Activated CD4-positive, alpha-beta T cell treated with anti-CD3 and anti-CD28 coated beads for 36 hours (primary cell): ENCODE measurements around the gene MSH2. TPM values are rescaled to one million over a fixed set of nuclear protein-coding genes. Genes with fewer than 3 reads are reported as not detected.
"Not testable (repeated sequence)": the region's sequence is repeated elsewhere in the genome, so short reads cannot be mapped to it uniquely, and the experiment has no call there.

ENCODE experiments used
- ATAC-seq: fragments of 200-7000 bp; cut with Tn5 transposase; one replicate; pipeline ENCODE4 v1.10.0; 2021; ENCODE audit warnings: mild to moderate bottlenecking, moderate library complexity
- CTCF ChIA-PET: fragments of 350-600 bp; sonication (Branson Sonifier 250); formaldehyde crosslinking; loops from one replicate; lab custom pipeline; 2021; ENCODE audit warnings: antibody characterized with exemption; lab: Charles Lee
- POLR2A ChIA-PET: fragments of 350-600 bp; sonication (Branson Sonifier 250); formaldehyde crosslinking; loops from one replicate; lab custom pipeline; 2021; ENCODE audit warnings: antibody characterized with exemption, inconsistent platforms; lab: Charles Lee
- DNase-seq: peaks from one replicate; pipeline ENCODE4 v3.0.0-alpha.2; 2020
- H3K27ac Mint-ChIP-seq: one replicate; pipeline ENCODE4 v1.8.0; 2021; ENCODE audit warnings: mixed read lengths
- H3K27me3 Mint-ChIP-seq: one replicate; pipeline ENCODE4 v1.8.0; 2021; ENCODE audit warnings: mixed read lengths
- H3K36me3 Mint-ChIP-seq: one replicate; pipeline ENCODE4 v1.8.0; 2021; ENCODE audit warnings: low read depth, mixed read lengths
- H3K4me1 Mint-ChIP-seq: one replicate; pipeline ENCODE4 v1.8.0; 2021; ENCODE audit warnings: mixed read lengths
- H3K4me3 Mint-ChIP-seq: one replicate; pipeline ENCODE4 v1.8.0; 2021; ENCODE audit warnings: mild to moderate bottlenecking, moderate library complexity, mixed read lengths
- H3K9me3 Mint-ChIP-seq: one replicate; pipeline ENCODE4 v1.8.0; 2021; ENCODE audit warnings: low read depth, mixed read lengths
- intact Hi-C, 2 experiments: fragments of 100-400 bp; cut with DNase I in 1 of 2; cut with micrococcal nuclease in 1 of 2; formaldehyde crosslinking; loops; one replicate each; pipeline versions ENCODE4 v1.14.2 to v1.15.1; 2022 to 2024; cut with DNase I, micrococcal nuclease
- total RNA-seq, 2 experiments: library from RNA; stranded (reverse); gene quantifications; one replicate each; pipeline ENCODE4 v1.2.3, GENCODE V29; 2021

The MSH2 gene
- total RNA-seq, 2 experiments from 2014 or later, result 61.0 to 65.2 TPM

- ATAC-seq (no peak), DNase-seq (no peak)
- Mint-ChIP-seq H3K4me3 (no peak overlapping the region), H3K4me1 (no peaks in the 10 kb centered on the region), H3K36me3 (peaks cover 3% of the 10 kb centered on the region), H3K27ac (no peak overlapping the region), H3K9me3 (peaks cover 4% of the 10 kb centered on the region), H3K27me3 (no peaks in the 10 kb centered on the region)
- intact Hi-C loops, result no loop called here
- ChIA-PET POLR2A (interaction anchor here (0.6 kb wide), 1 partner anchor 43 kb away, joined by 3 read pairs; no protein-coding TSS in a partner anchor), CTCF (no interaction called here)
Observed at GRCh38 chr2:47494267-47495130, 91.5 kb downstream of the MSH2 start.

- DNase-seq (no peak), ATAC-seq (no peak)
- H3K4me1 Mint-ChIP-seq, result peaks cover 7% of the 10 kb centered on the region
- H3K4me3 Mint-ChIP-seq, result no peak overlapping the region
- peaks cover 11% of the 10 kb centered on the region for H3K36me3 Mint-ChIP-seq
- ChIA-PET POLR2A (no interaction called here), CTCF (interaction anchor here (0.7 to 1.2 kb wide), 2 partner anchors 13 to 144 kb away, joined by 3 to 4 read pairs; no protein-coding TSS in a partner anchor)
- H3K27ac Mint-ChIP-seq, result no peak overlapping the region
- H3K9me3 Mint-ChIP-seq, result peaks cover 9% of the 10 kb centered on the region
- intact Hi-C loops, result no loop called here
- H3K27me3 Mint-ChIP-seq, result no peaks in the 10 kb centered on the region
Observed at GRCh38 chr2:47497843-47498460, 95.0 kb downstream of the MSH2 start.

GRCh38 chr2:47499093-47499492, 96.1 kb downstream of the MSH2 start:
- CTCF ChIA-PET, result interaction anchor here (0.8 to 1.2 kb wide), 2 partner anchors 14 to 22 kb away, joined by 3 to 4 read pairs; no protein-coding TSS in a partner anchor
- intact Hi-C loops, result no loop called here
- POLR2A ChIA-PET, result interaction anchor here (0.6 kb wide), 1 partner anchor 1204 kb away, joined by 5 read pairs; no protein-coding TSS in a partner anchor

GRCh38 chr2:47499621-47500309, 96.8 kb downstream of the MSH2 start:
- H3K27ac Mint-ChIP-seq, result no peak overlapping the region
- H3K4me1 Mint-ChIP-seq, result peaks cover 7% of the 10 kb centered on the region
- CTCF ChIA-PET, result no interaction called here
- no peak overlapping the region for H3K4me3 Mint-ChIP-seq
- no peak for ATAC-seq
- intact Hi-C loops, result no loop called here
- DNase-seq, result no peak
- no peaks in the 10 kb centered on the region for H3K27me3 Mint-ChIP-seq
- POLR2A ChIA-PET, result interaction anchor here (0.6 kb wide), 1 partner anchor 1205 kb away, joined by 5 read pairs; no protein-coding TSS in a partner anchor
- H3K36me3 Mint-ChIP-seq, result peaks cover 13% of the 10 kb centered on the region
- H3K9me3 Mint-ChIP-seq, result peaks cover 14% of the 10 kb centered on the region

More at GRCh38 chr2:47499093-47499492, 96.1 kb downstream of the MSH2 start:
- Mint-ChIP-seq H3K36me3 (peaks cover 11% of the 10 kb centered on the region), H3K27ac (no peak overlapping the region), H3K9me3 (peaks cover 9% of the 10 kb centered on the region), H3K4me3 (no peak overlapping the region), H3K27me3 (no peaks in the 10 kb centered on the region), H3K4me1 (peaks cover 7% of the 10 kb centered on the region)
- no peak for DNase-seq
- no peak for ATAC-seq

GRCh38 chr2:47501374-47502200, 98.6 kb downstream of the MSH2 start:
- intact Hi-C loops, result no loop called here
- Mint-ChIP-seq H3K36me3 (peaks cover 13% of the 10 kb centered on the region), H3K27me3 (no peaks in the 10 kb centered on the region), H3K4me1 (peaks cover 7% of the 10 kb centered on the region), H3K9me3 (peaks cover 21% of the 10 kb centered on the region), H3K4me3 (no peak overlapping the region), H3K27ac (peak overlapping the region; percentile 60)
- DNase-seq (peak; percentile 20), ATAC-seq (peak; percentile 57)
- ChIA-PET POLR2A (no interaction called here), CTCF (interaction anchor here (0.5 kb wide), 1 partner anchor 27 kb away, joined by 3 read pairs; no protein-coding TSS in a partner anchor)

- POLR2A ChIA-PET, H3K4me1 Mint-ChIP-seq, CTCF ChIA-PET, ATAC-seq, H3K27ac Mint-ChIP-seq, H3K4me3 Mint-ChIP-seq, intact Hi-C loops, H3K27me3 Mint-ChIP-seq, DNase-seq: not testable (repeated sequence)
- Mint-ChIP-seq H3K9me3 (peaks cover 21% of the 10 kb centered on the region), H3K36me3 (peaks cover 13% of the 10 kb centered on the region)
Observed at GRCh38 chr2:47502498-47502897, 99.5 kb downstream of the MSH2 start.

GRCh38 chr2:47503481-47504070, 100.6 kb downstream of the MSH2 start:
- no peak for DNase-seq
- no peaks in the 10 kb centered on the region for H3K27me3 Mint-ChIP-seq
- ATAC-seq, result no peak
- no peak overlapping the region for H3K27ac Mint-ChIP-seq
- ChIA-PET POLR2A (no interaction called here), CTCF (no interaction called here)
- H3K4me3 Mint-ChIP-seq, result no peak overlapping the region
- intact Hi-C loops, result no loop called here
- H3K36me3 Mint-ChIP-seq, result peaks cover 13% of the 10 kb centered on the region
- H3K4me1 Mint-ChIP-seq, result peaks cover 7% of the 10 kb centered on the region
- peaks cover 21% of the 10 kb centered on the region for H3K9me3 Mint-ChIP-seq

GRCh38 chr2:47504174-47504810, 101.3 kb downstream of the MSH2 start:
- Mint-ChIP-seq H3K4me3 (no peak overlapping the region), H3K27ac (no peak overlapping the region), H3K27me3 (no peaks in the 10 kb centered on the region), H3K4me1 (peaks cover 8% of the 10 kb centered on the region), H3K9me3 (peaks cover 19% of the 10 kb centered on the region), H3K36me3 (peaks cover 11% of the 10 kb centered on the region)
- intact Hi-C loops, result no loop called here
- ChIA-PET POLR2A (interaction anchor here (0.6 kb wide), 1 partner anchor 20 kb away, joined by 4 read pairs; no protein-coding TSS in a partner anchor), CTCF (no interaction called here)
- ATAC-seq, result no peak
- no peak for DNase-seq

- ChIA-PET POLR2A (no interaction called here), CTCF (no interaction called here)
Observed at GRCh38 chr2:47506024-47506423, 103.1 kb downstream of the MSH2 start.

GRCh38 chr2:47506436-47506835, 103.5 kb downstream of the MSH2 start:
- Mint-ChIP-seq H3K27me3 (no peaks in the 10 kb centered on the region), H3K9me3 (peaks cover 12% of the 10 kb centered on the region), H3K36me3 (peaks cover 2% of the 10 kb centered on the region), H3K4me3 (no peak overlapping the region), H3K27ac (no peak overlapping the region), H3K4me1 (peaks cover 6% of the 10 kb centered on the region)
- ChIA-PET POLR2A (no interaction called here), CTCF (no interaction called here)
- intact Hi-C loops, result no loop called here
- DNase-seq (no peak), ATAC-seq (no peak)

More at GRCh38 chr2:47506024-47506423, 103.1 kb downstream of the MSH2 start:
- DNase-seq (no peak), ATAC-seq (no peak)
- H3K27me3 Mint-ChIP-seq, result no peaks in the 10 kb centered on the region
- peaks cover 12% of the 10 kb centered on the region for H3K9me3 Mint-ChIP-seq
- peaks cover 2% of the 10 kb centered on the region for H3K36me3 Mint-ChIP-seq
- no peak overlapping the region for H3K27ac Mint-ChIP-seq
- H3K4me3 Mint-ChIP-seq, result no peak overlapping the region
- H3K4me1 Mint-ChIP-seq, result peaks cover 8% of the 10 kb centered on the region
- intact Hi-C loops, result no loop called here
